ENCODE results near the gene C14orf93. TPM values are rescaled to one million over a fixed set of nuclear protein-coding genes. Genes with fewer than 3 reads are reported as not detected.

Gene C14orf93
- total RNA-seq, 6 experiments from 2014 or later, result 1.7 to 4.0 (median 3.2) TPM

- Histone ChIP-seq H3K36me3 (no peaks in the 10 kb centered on the region), H3K4me3 (peak overlapping the region; percentile 65 to 90 (median 83)), H3K4me1 (peaks cover 0 to 60% (median 24%) of the 10 kb centered on the region in 4 donors), H3K27ac (peak overlapping the region; percentile 67 to 89 (median 68)), H3K9me3 (no peaks in the 10 kb centered on the region), H3K27me3 (no peaks in the 10 kb centered on the region)
- TF ChIP-seq CTCF (IDR thresholded peaks at IDR 0.05) (no peak), POLR2A (IDR thresholded peaks at IDR 0.05) (peak; percentile 60)
- intact Hi-C loops (cut with DNase I), result no loop called here
- 4% methylated on average over 15 of the region's 41 CpGs for WGBS (ENCODE audit: insufficient coverage, low coverage, low lambda C conversion rate, missing lambda C conversion rate)
- DNase-seq (peak in 2 of 3 donors; percentile 66 to 67), ATAC-seq (peak; percentile 17 to 53 (median 24))
Observed at GRCh38 chr14:22980672-22981089, 29.3 kb downstream of the C14orf93 start.

- no peaks in the 10 kb centered on the region for H3K9me3 ChIP-seq
- peak overlapping the region; percentile 65 to 90 (median 83) for H3K4me3 ChIP-seq
- no peak for TF ChIP-seq CTCF (IDR thresholded peaks at IDR 0.05)
- no peak for TF ChIP-seq POLR2A (IDR thresholded peaks at IDR 0.05)
- intact Hi-C loops (cut with DNase I), result no loop called here
- DNase-seq (no peak), ATAC-seq (no peak)
- no peaks in the 10 kb centered on the region for H3K27me3 ChIP-seq
- H3K27ac ChIP-seq, result peak overlapping the region; percentile 17 to 89 (median 53)
- H3K36me3 ChIP-seq, result no peaks in the 10 kb centered on the region
- WGBS (ENCODE audit: insufficient coverage, low coverage, low lambda C conversion rate, missing lambda C conversion rate), result 21% methylated on average over 8 of the region's 8 CpGs
- H3K4me1 ChIP-seq, result peaks cover 0 to 61% (median 28%) of the 10 kb centered on the region in 4 donors
Observed at GRCh38 chr14:22979748-22980392, 30.1 kb downstream of the C14orf93 start.

DNA sequence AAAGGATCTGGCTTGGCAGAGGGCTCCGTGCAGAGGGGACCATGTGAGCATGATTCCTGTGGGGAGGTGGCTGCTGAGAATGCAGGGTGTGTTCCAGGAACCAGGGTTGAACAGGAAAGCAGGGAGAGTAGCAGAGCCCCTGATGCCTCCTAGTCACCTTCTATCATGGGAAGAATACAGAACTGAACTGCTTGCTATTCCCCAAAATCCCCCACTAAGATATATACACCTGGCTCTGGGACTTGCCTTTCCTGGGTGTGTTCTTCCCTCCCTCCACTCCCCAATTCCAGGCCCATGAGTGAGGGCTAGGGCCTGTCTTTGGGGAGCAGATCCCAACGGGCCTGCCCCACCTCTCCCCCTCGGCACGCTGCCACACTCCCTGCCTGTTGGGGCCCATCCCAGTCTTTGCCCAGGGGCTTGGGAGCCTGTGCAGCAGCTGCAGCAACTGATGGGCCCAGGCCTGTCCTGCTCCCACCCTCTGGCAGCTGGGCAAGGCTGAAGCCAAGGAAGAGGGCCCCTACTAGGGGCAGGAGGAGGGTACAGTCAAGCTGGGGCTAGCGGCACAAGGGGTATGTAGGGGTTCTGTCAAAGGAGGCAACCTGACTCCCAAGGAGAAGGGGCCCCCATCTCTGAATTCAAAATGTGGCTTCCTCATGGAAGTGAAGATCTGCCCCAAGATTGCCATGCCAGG is 30.8 kb downstream of the C14orf93 start:
- no peaks in the 10 kb centered on the region for H3K9me3 ChIP-seq
- intact Hi-C loops (cut with DNase I), result no loop called here
- H3K27ac ChIP-seq, result peak overlapping the region in 2 of 3 donors; percentile 86 to 89
- H3K27me3 ChIP-seq, result no peaks in the 10 kb centered on the region
- no peak for DNase-seq
- peaks cover 0 to under 1% (median 0%) of the 10 kb centered on the region in 4 donors for H3K36me3 ChIP-seq
- H3K4me1 ChIP-seq, result peaks cover 0 to 68% (median 32%) of the 10 kb centered on the region in 4 donors
- whole genome bisulfite sequencing (ENCODE audit: insufficient coverage, low coverage, low lambda C conversion rate, missing lambda C conversion rate), result 0% methylated on average over 1 of the region's 5 CpGs
- ATAC-seq, result no peak
- H3K4me3 ChIP-seq, result peak overlapping the region in 1 of 3 donors; percentile 42
- no peak for TF ChIP-seq POLR2A (IDR thresholded peaks at IDR 0.05)
- TF ChIP-seq CTCF (IDR thresholded peaks at IDR 0.05), result no peak

GRCh38 chr14:22978487-22978837 is 31.5 kb downstream of the C14orf93 start:
- intact Hi-C loops (cut with DNase I), result no loop called here
- Histone ChIP-seq H3K27ac (peak overlapping the region; percentile 67 to 89 (median 86)), H3K4me3 (peak overlapping the region in 1 of 3 donors; percentile 42), H3K9me3 (no peaks in the 10 kb centered on the region), H3K36me3 (peaks cover 0 to 6% (median 0%) of the 10 kb centered on the region in 4 donors), H3K4me1 (peaks cover 0 to 65% (median 32%) of the 10 kb centered on the region in 4 donors), H3K27me3 (no peaks in the 10 kb centered on the region)
- 14% methylated on average over 3 of the region's 3 CpGs for WGBS (ENCODE audit: insufficient coverage, low coverage, low lambda C conversion rate, missing lambda C conversion rate)
- no peak for TF ChIP-seq CTCF (IDR thresholded peaks at IDR 0.05)
- TF ChIP-seq POLR2A (IDR thresholded peaks at IDR 0.05), result no peak
- DNase-seq (no peak), ATAC-seq (peak in 2 of 4 donors; percentile 5 to 6)

Measured in right lobe of liver (tissue), 6 donors.